SK-N-SH (cell line): Measurements from ENCODE around the gene LOXHD1. TPM values are rescaled to one million over a fixed set of nuclear protein-coding genes. Genes with fewer than 3 reads are reported as not detected.

Source experiments
- CTCF ChIA-PET: fragments of 300-600, 350-600 bp; formaldehyde crosslinking; extraction: SDS; loops from one replicate; lab custom pipeline; 2021; lab: Yijun Ruan, JAX
- POLR2A ChIA-PET: fragments of 350-600 bp; sonication (Branson Sonifier 250); formaldehyde crosslinking; extraction: SDS; loops from one replicate; lab custom pipeline; 2020; ENCODE audit warnings: antibody characterized with exemption, inconsistent platforms; lab: Yijun Ruan, JAX
- DNase-seq: peaks from one replicate; pipeline ENCODE4 v3.0.0; 2012
- H2AFZ ChIP-seq: fragments of 200-600 bp; sonication (generic); 2 replicates; pipeline ENCODE4 v1.8.1; 2016; ENCODE audit warnings: antibody characterized with exemption, mild to moderate bottlenecking, low read depth
- H3F3A ChIP-seq: fragments of 200-600 bp; sonication (generic); replicated peaks from 2 replicates; pipeline ENCODE3; 2016; ENCODE audit warnings: antibody characterized with exemption, mild to moderate bottlenecking; ENCODE audit not compliant: insufficient read depth
- H3K27ac ChIP-seq, 2 experiments: fragments of 200-500 bp in 1 of 2; fragments of 200-600 bp in 1 of 2; sonication (Bioruptor generic) in 1 of 2; sonication (generic), shearing (Covaris generic) in 1 of 2; 2 replicates each; pipeline versions ENCODE4 v1.5.1 to v1.6.1; 2014 to 2016; ENCODE audit warnings: low read depth in 2 of 2, inconsistent platforms in 1 of 2, low read length in 1 of 2, mild to moderate bottlenecking in 1 of 2, mixed read lengths in 1 of 2
- H3K27me3 ChIP-seq: fragments of 200-600 bp; sonication (generic), shearing (Covaris generic); 2 replicates; pipeline ENCODE4 v1.6.1; 2016; ENCODE audit warnings: mixed run types; ENCODE audit not compliant: insufficient read depth
- H3K36me3 ChIP-seq, 2 experiments: fragments of 200-500 bp in 1 of 2; fragments of 200-600 bp in 1 of 2; sonication (Bioruptor generic) in 1 of 2; sonication (generic) in 1 of 2; replicated peaks in 1 of 2; 2 replicates each; pipeline versions ENCODE3 to v1.5.1; 2014 to 2016; ENCODE audit warnings: low read length in 1 of 2, mild to moderate bottlenecking in 1 of 2; ENCODE audit not compliant: insufficient read depth in 2 of 2, control insufficient read depth in 1 of 2
- H3K4me1 ChIP-seq, 2 experiments: fragments of 200-500 bp in 1 of 2; fragments of 200-600 bp in 1 of 2; sonication (Bioruptor generic) in 1 of 2; sonication (generic), shearing (Covaris generic) in 1 of 2; 2 replicates each; pipeline versions ENCODE4 v1.5.1 to v1.6.1; 2014 to 2016; ENCODE audit warnings: low read depth in 1 of 2, low read length in 1 of 2, mixed run types in 1 of 2; ENCODE audit not compliant: insufficient read depth in 2 of 2, control insufficient read depth in 1 of 2
- H3K4me2 ChIP-seq: fragments of 200-600 bp; sonication (generic), shearing (Covaris generic); 2 replicates; pipeline ENCODE4 v1.6.1; 2017; ENCODE audit warnings: mixed run types
- H3K4me3 ChIP-seq, 2 experiments: fragments of 200-500 bp in 1 of 2; fragments of 200-600 bp in 1 of 2; sonication (Bioruptor generic) in 1 of 2; sonication (generic), shearing (Covaris generic) in 1 of 2; 2 replicates each; pipeline versions ENCODE4 v1.5.1 to v1.8.1; 2014 to 2016; ENCODE audit warnings: low read depth in 2 of 2, inconsistent platforms in 1 of 2, low read length in 1 of 2, mild to moderate bottlenecking in 1 of 2, mixed read lengths in 1 of 2, moderate library complexity in 1 of 2
- H3K79me2 ChIP-seq: fragments of 200-600 bp; sonication (generic); 2 replicates; pipeline ENCODE4 v1.8.1; 2017; ENCODE audit warnings: mild to moderate bottlenecking; ENCODE audit not compliant: insufficient read depth
- H3K9ac ChIP-seq: fragments of 200-600 bp; sonication (generic); 2 replicates; pipeline ENCODE4 v1.6.1; 2017; ENCODE audit warnings: mixed run types
- H3K9me2 ChIP-seq: fragments of 200-600 bp; sonication (generic); 2 replicates; pipeline ENCODE4 v1.6.1; 2017; ENCODE audit warnings: mixed run types
- H3K9me3 ChIP-seq: fragments of 200-600 bp; sonication (generic); 2 replicates; pipeline ENCODE4 v1.6.1; 2017; ENCODE audit warnings: mixed run types, mild to moderate bottlenecking, moderate library complexity
- H4K20me1 ChIP-seq: fragments of 200-600 bp; sonication (generic); 2 replicates; pipeline ENCODE4 v1.6.1; 2017; ENCODE audit warnings: mild to moderate bottlenecking, mixed run types; ENCODE audit not compliant: insufficient read depth
- CHD2 ChIP-seq: fragments of 150-350 bp; IDR thresholded peaks from 2 replicates; pipeline ENCODE4 v1.6.1; 2018; ENCODE audit warnings: low read length; ENCODE audit not compliant: partially characterized antibody
- CTCF ChIP-seq: fragments of 200-600 bp; sonication (generic); IDR thresholded peaks from 2 replicates; pipeline ENCODE4 v1.6.1; 2017; ENCODE audit warnings: antibody characterized with exemption, mild to moderate bottlenecking, moderate library complexity
- ELF1 ChIP-seq: IDR thresholded peaks from 2 replicates; pipeline ENCODE4 v1.4.0; 2012
- EP300 ChIP-seq, 2 experiments: IDR thresholded peaks; 2 replicates each; pipeline versions ENCODE4 v1.4.0 to v1.6.1; 2012; ENCODE audit warnings: borderline replicate concordance in 1 of 2, low read depth in 1 of 2, low read length in 1 of 2
- IRF3 ChIP-seq: fragments of 150-350 bp; IDR thresholded peaks from 2 replicates; pipeline ENCODE4 v1.6.1; 2016; ENCODE audit warnings: mild to moderate bottlenecking, low read depth, low read length
- MXI1 ChIP-seq: IDR thresholded peaks from 2 replicates; pipeline ENCODE4 v1.6.1; 2012; ENCODE audit warnings: mild to moderate bottlenecking, low read depth, low read length, improper control_type of control experiment
- NFIC ChIP-seq: IDR thresholded peaks from 2 replicates; pipeline ENCODE4 v1.4.0; 2012; ENCODE audit warnings: borderline replicate concordance
- PBX3 ChIP-seq: IDR thresholded peaks from 2 replicates; pipeline ENCODE4; 2012
- RCOR1 ChIP-seq: fragments of 150-350 bp; IDR thresholded peaks from 2 replicates; pipeline ENCODE4 v1.6.1; 2017; ENCODE audit warnings: antibody characterized with exemption, low read length
- REST ChIP-seq: IDR thresholded peaks from 2 replicates; pipeline ENCODE4 v1.6.1; 2012; ENCODE audit warnings: mild to moderate bottlenecking, low read depth, low read length, moderate library complexity
- RXRA ChIP-seq: IDR thresholded peaks from 2 replicates; pipeline ENCODE4 v1.4.0; 2012; ENCODE audit warnings: low read depth, mild to moderate bottlenecking, borderline replicate concordance
- TCF12 ChIP-seq: IDR thresholded peaks from 2 replicates; pipeline ENCODE4 v1.4.0; 2012
- USF1 ChIP-seq: IDR thresholded peaks from 2 replicates; pipeline ENCODE4 v1.4.0; 2012; ENCODE audit warnings: low read depth, borderline replicate concordance
- ZBTB33 ChIP-seq: IDR thresholded peaks from 2 replicates; pipeline ENCODE4 v1.4.0; 2012; ENCODE audit warnings: low read depth, borderline replicate concordance
- WGBS: methylation state at CpG from one replicate; pipeline ENCODE4 v1.1.6; 2017; ENCODE audit warnings: low lambda C conversion rate; 5-methylcytosine and 5-hydroxymethylcytosine counted together
- polyA plus RNA-seq, 3 experiments: library from polyadenylated mRNA; depleted of rRNA; stranded (reverse); fragments of >200 nt; gene quantifications; 2 replicates each; pipeline ENCODE4 v1.2.3, GENCODE V29; 2012

The LOXHD1 gene
- polyA plus RNA-seq, 1 of the 3 experiments (the other 2 are of a cell fraction) = not detected

GRCh38 chr18:46590103-46590502 is 66.9 kb downstream of the LOXHD1 start:
- H3K36me3 ChIP-seq = no peaks in the 10 kb centered on the region
- no peaks in the 10 kb centered on the region for H3K9me3 ChIP-seq
- no peaks in the 10 kb centered on the region for H4K20me1 ChIP-seq
- H3K4me2 ChIP-seq = no peak overlapping the region
- DNase-seq = no peak
- CTCF ChIA-PET = interaction anchor here (1.1 to 1.3 kb wide), 2 partner anchors 10 to 72 kb away, joined by 3 read pairs; no protein-coding TSS in a partner anchor
- H3K27ac ChIP-seq = no peak overlapping the region
- no peak overlapping the region for H3K9ac ChIP-seq
- no peaks in the 10 kb centered on the region for H3K79me2 ChIP-seq
- H2AFZ ChIP-seq = no peak overlapping the region
- POLR2A ChIA-PET = no interaction called here
- no peaks in the 10 kb centered on the region for H3F3A ChIP-seq
- TF ChIP-seq IRF3 (no peak), TCF12 (no peak), REST (no peak)
- H3K4me3 ChIP-seq = no peak overlapping the region
- 19% methylated on average over 7 of the region's 7 CpGs for whole genome bisulfite sequencing
- no peaks in the 10 kb centered on the region for H3K9me2 ChIP-seq
- H3K4me1 ChIP-seq = no peaks in the 10 kb centered on the region
- H3K27me3 ChIP-seq = no peaks in the 10 kb centered on the region; the same call in 1 of the 2 replicates

GRCh38 chr18:46588971-46589660 is 67.9 kb downstream of the LOXHD1 start:
- no peaks in the 10 kb centered on the region for H3K79me2 ChIP-seq
- no peaks in the 10 kb centered on the region for H3K9me3 ChIP-seq
- H3K27ac ChIP-seq = no peak overlapping the region
- no peaks in the 10 kb centered on the region for H3K4me1 ChIP-seq
- H4K20me1 ChIP-seq = no peaks in the 10 kb centered on the region
- H3K9me2 ChIP-seq = no peaks in the 10 kb centered on the region
- CTCF ChIA-PET = interaction anchor here (1.3 to 1.5 kb wide), 2 partner anchors 28 to 71 kb away, joined by 3 read pairs; no protein-coding TSS in a partner anchor
- no peak overlapping the region for H3K9ac ChIP-seq
- H3K27me3 ChIP-seq = no peaks in the 10 kb centered on the region; the same call in 1 of the 2 replicates
- H2AFZ ChIP-seq = no peak overlapping the region
- no peaks in the 10 kb centered on the region for H3F3A ChIP-seq
- H3K4me3 ChIP-seq = no peak overlapping the region
- no peaks in the 10 kb centered on the region for H3K36me3 ChIP-seq
- no peak overlapping the region for H3K4me2 ChIP-seq
- 24% methylated on average over 8 of the region's 8 CpGs for WGBS
- no peak for DNase-seq
- POLR2A ChIA-PET = no interaction called here
- TF ChIP-seq PBX3 (no peak), CTCF (no peak), NFIC (no peak), EP300 (IDR thresholded peaks at IDR 0.05; ENCODE audit: borderline replicate concordance in 1 of 2, low read depth in 1 of 2, low read length in 1 of 2) (no peak), ZBTB33 (no peak), RXRA (no peak), CHD2 (no peak), ELF1 (no peak), MXI1 (no peak), USF1 (no peak), RCOR1 (no peak)
